ENCODE measurements around the gene GGTLC2. TPM values are rescaled to one million over a fixed set of nuclear protein-coding genes. Genes with fewer than 3 reads are reported as not detected.
A peak's percentile ranks its signal among the peaks of the same experiment; 100 is the strongest.
"Not testable (repeated sequence)": the region's sequence is repeated elsewhere in the genome, so short reads cannot be mapped to it uniquely, and the experiment has no call there.

GGTLC2 gene
- total RNA-seq, result not detected in 2 replicates

DNA sequence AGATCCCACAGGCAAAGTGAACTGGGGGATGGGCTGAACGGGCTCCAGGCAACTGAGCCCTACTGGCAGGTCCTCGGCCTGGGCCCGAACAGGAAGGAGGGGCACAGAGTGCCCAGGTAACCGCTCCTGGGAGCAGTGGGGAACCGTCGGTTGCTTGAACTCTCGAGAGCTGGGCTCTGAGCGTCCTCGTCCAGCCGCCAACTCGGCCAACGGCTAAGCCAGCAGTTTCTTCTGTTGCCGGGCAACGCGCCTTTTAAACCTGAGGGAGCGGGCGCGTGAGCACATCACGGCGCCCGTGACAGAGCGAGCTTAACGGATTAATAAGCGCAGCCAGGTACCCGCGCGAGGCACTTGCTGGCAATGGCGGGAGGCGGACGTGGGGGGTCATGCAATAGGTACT lies at the start of gene GGTLC2:
Gene GGTLC2 (plus strand): TSS at position 301 of the 400 bp plus-strand sequence. CDS start 1,732 bp downstream, outside the sequence.
- H3K36me3 Mint-ChIP-seq (ENCODE audit: low read depth); H3K4me1 Mint-ChIP-seq (ENCODE audit: low read depth); H3K27me3 Mint-ChIP-seq (ENCODE audit: insufficient read depth); H3K4me3 Mint-ChIP-seq; DNase-seq (ENCODE audit: low spot score); intact Hi-C loops (cut with micrococcal nuclease); H3K9me3 Mint-ChIP-seq; H3K27ac Mint-ChIP-seq: not testable (repeated sequence)

GRCh38 chr22:22595001-22595835 lies 49.2 kb upstream of the GGTLC2 start:
- intact Hi-C loops (cut with micrococcal nuclease), result loop anchor here (2.0 kb wide), 1 partner anchor 154 kb away; no protein-coding TSS in a partner anchor
- Mint-ChIP-seq H3K36me3 (ENCODE audit: low read depth) (no peaks in the 10 kb centered on the region), H3K27me3 (ENCODE audit: insufficient read depth) (peaks cover 6% of the 10 kb centered on the region), H3K9me3 (no peaks in the 10 kb centered on the region), H3K4me3 (no peak overlapping the region), H3K4me1 (ENCODE audit: low read depth) (no peaks in the 10 kb centered on the region), H3K27ac (no peak overlapping the region)
- no peak for DNase-seq (ENCODE audit: low spot score)

GRCh38 chr22:22598144-22598543 lies 46.3 kb upstream of the GGTLC2 start:
- H3K4me3 Mint-ChIP-seq, result no peak overlapping the region
- peaks cover 6% of the 10 kb centered on the region for H3K27me3 Mint-ChIP-seq (ENCODE audit: insufficient read depth)
- no peaks in the 10 kb centered on the region for H3K36me3 Mint-ChIP-seq (ENCODE audit: low read depth)
- H3K9me3 Mint-ChIP-seq, result no peaks in the 10 kb centered on the region
- no peak overlapping the region for H3K27ac Mint-ChIP-seq
- no peaks in the 10 kb centered on the region for H3K4me1 Mint-ChIP-seq (ENCODE audit: low read depth)
- DNase-seq (ENCODE audit: low spot score), result no peak
- intact Hi-C loops (cut with micrococcal nuclease), result no loop called here

DNA sequence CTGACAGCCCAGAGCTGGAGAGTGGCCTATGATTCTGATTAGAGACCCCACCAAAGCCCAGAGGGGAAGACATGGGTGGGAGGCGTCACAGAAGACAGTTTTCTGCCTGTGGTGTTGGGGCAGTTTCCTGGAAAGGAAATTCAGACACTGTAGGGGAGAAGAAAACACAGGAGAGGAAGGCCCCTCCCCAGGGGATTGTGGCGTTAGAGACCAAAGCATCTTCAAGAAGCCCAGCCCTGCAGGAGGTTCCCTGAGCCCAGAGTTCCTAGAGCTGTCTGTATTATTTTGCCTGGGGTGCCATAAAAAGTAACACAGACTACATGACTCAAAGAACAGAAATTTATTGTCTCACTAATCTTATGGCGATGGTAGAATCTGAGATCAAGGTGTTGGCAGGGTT lies 45.2 kb upstream of the GGTLC2 start:
- Mint-ChIP-seq H3K27me3 (ENCODE audit: insufficient read depth) (peaks cover 6% of the 10 kb centered on the region), H3K36me3 (ENCODE audit: low read depth) (no peaks in the 10 kb centered on the region), H3K4me3 (no peak overlapping the region), H3K27ac (no peak overlapping the region), H3K4me1 (ENCODE audit: low read depth) (no peaks in the 10 kb centered on the region), H3K9me3 (no peaks in the 10 kb centered on the region)
- intact Hi-C loops (cut with micrococcal nuclease), result no loop called here
- DNase-seq (ENCODE audit: low spot score), result no peak

GRCh38 chr22:22600531-22601261 lies 43.7 kb upstream of the GGTLC2 start:
- Mint-ChIP-seq H3K27me3 (ENCODE audit: insufficient read depth) (peaks cover 6% of the 10 kb centered on the region), H3K9me3 (no peaks in the 10 kb centered on the region), H3K4me1 (ENCODE audit: low read depth) (no peaks in the 10 kb centered on the region), H3K4me3 (no peak overlapping the region), H3K27ac (no peak overlapping the region), H3K36me3 (ENCODE audit: low read depth) (no peaks in the 10 kb centered on the region)
- DNase-seq (ENCODE audit: low spot score), result no peak
- intact Hi-C loops (cut with micrococcal nuclease), result no loop called here

GRCh38 chr22:22603470-22603947 lies 40.9 kb upstream of the GGTLC2 start:
- Mint-ChIP-seq H3K4me3 (no peak overlapping the region), H3K9me3 (no peaks in the 10 kb centered on the region), H3K36me3 (ENCODE audit: low read depth) (no peaks in the 10 kb centered on the region), H3K27me3 (ENCODE audit: insufficient read depth) (peaks cover 3% of the 10 kb centered on the region), H3K4me1 (ENCODE audit: low read depth) (no peaks in the 10 kb centered on the region), H3K27ac (no peak overlapping the region)
- intact Hi-C loops (cut with micrococcal nuclease), result no loop called here
- DNase-seq (ENCODE audit: low spot score), result no peak

GRCh38 chr22:22604326-22605073 lies 39.9 kb upstream of the GGTLC2 start:
- Mint-ChIP-seq H3K36me3 (ENCODE audit: low read depth) (no peaks in the 10 kb centered on the region), H3K9me3 (no peaks in the 10 kb centered on the region), H3K27me3 (ENCODE audit: insufficient read depth) (peaks cover 5% of the 10 kb centered on the region), H3K27ac (no peak overlapping the region), H3K4me1 (ENCODE audit: low read depth) (no peaks in the 10 kb centered on the region), H3K4me3 (no peak overlapping the region)
- intact Hi-C loops (cut with micrococcal nuclease), result no loop called here
- DNase-seq (ENCODE audit: low spot score), result no peak

- H3K4me1 Mint-ChIP-seq (ENCODE audit: low read depth), result no peaks in the 10 kb centered on the region
- no peaks in the 10 kb centered on the region for H3K36me3 Mint-ChIP-seq (ENCODE audit: low read depth)
- no peak overlapping the region for H3K27ac Mint-ChIP-seq
- no peak overlapping the region for H3K4me3 Mint-ChIP-seq
- intact Hi-C loops (cut with micrococcal nuclease), result no loop called here
- H3K27me3 Mint-ChIP-seq (ENCODE audit: insufficient read depth), result peaks cover 6% of the 10 kb centered on the region
- no peaks in the 10 kb centered on the region for H3K9me3 Mint-ChIP-seq
- no peak for DNase-seq (ENCODE audit: low spot score)
Observed at GRCh38 chr22:22605074-22605404, 39.4 kb upstream of the GGTLC2 start.

DNA sequence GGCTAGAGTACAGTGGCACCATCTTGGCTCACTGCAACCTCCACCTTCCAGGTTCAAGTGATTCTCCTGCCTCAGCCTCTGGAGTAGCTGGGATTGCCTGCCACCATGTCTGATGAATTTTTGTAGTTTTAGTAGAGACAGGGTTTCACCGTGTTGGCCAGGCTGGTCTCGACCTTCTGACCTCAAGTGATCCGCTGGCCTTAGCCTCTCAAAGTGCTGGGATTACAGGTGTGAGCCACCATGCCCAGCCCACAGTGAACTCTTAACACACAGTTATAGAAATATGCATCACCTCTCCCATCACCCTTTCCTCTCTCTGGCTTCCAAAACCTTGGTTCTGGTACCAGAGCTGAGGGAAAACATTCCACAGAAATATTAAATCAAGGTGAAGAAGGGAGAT lies 36.4 kb upstream of the GGTLC2 start:
- not testable (repeated sequence) for H3K4me1 Mint-ChIP-seq (ENCODE audit: low read depth); H3K27me3 Mint-ChIP-seq (ENCODE audit: insufficient read depth)

GRCh38 chr22:22609291-22609690 lies 35.1 kb upstream of the GGTLC2 start:
- intact Hi-C loops (cut with micrococcal nuclease), result no loop called here
- peaks cover 6% of the 10 kb centered on the region for H3K27me3 Mint-ChIP-seq (ENCODE audit: insufficient read depth)
- H3K36me3 Mint-ChIP-seq (ENCODE audit: low read depth), result no peaks in the 10 kb centered on the region
- no peak for DNase-seq (ENCODE audit: low spot score)
- no peaks in the 10 kb centered on the region for H3K4me1 Mint-ChIP-seq (ENCODE audit: low read depth)
- no peaks in the 10 kb centered on the region for H3K9me3 Mint-ChIP-seq
- no peak overlapping the region for H3K4me3 Mint-ChIP-seq
- no peak overlapping the region for H3K27ac Mint-ChIP-seq

More for the DNA sequence above, 36.4 kb upstream of the GGTLC2 start:
- intact Hi-C loops (cut with micrococcal nuclease); H3K36me3 Mint-ChIP-seq (ENCODE audit: low read depth); DNase-seq (ENCODE audit: low spot score); H3K4me3 Mint-ChIP-seq; H3K27ac Mint-ChIP-seq; H3K9me3 Mint-ChIP-seq: not testable (repeated sequence)

- Mint-ChIP-seq H3K9me3 (no peaks in the 10 kb centered on the region), H3K27me3 (ENCODE audit: insufficient read depth) (peaks cover 11% of the 10 kb centered on the region), H3K4me3 (no peak overlapping the region), H3K36me3 (ENCODE audit: low read depth) (no peaks in the 10 kb centered on the region), H3K4me1 (ENCODE audit: low read depth) (peaks cover 12% of the 10 kb centered on the region), H3K27ac (no peak overlapping the region)
- intact Hi-C loops (cut with micrococcal nuclease), result no loop called here
- no peak for DNase-seq (ENCODE audit: low spot score)
Observed at GRCh38 chr22:22612516-22612915, 31.9 kb upstream of the GGTLC2 start.

- H3K4me1 Mint-ChIP-seq (ENCODE audit: low read depth), result peaks cover 12% of the 10 kb centered on the region
- no peak overlapping the region for H3K27ac Mint-ChIP-seq
- no peak for DNase-seq (ENCODE audit: low spot score)
- H3K4me3 Mint-ChIP-seq, result no peak overlapping the region
- intact Hi-C loops (cut with micrococcal nuclease), result no loop called here
- H3K27me3 Mint-ChIP-seq (ENCODE audit: insufficient read depth), result peaks cover 11% of the 10 kb centered on the region
- no peaks in the 10 kb centered on the region for H3K36me3 Mint-ChIP-seq (ENCODE audit: low read depth)
- H3K9me3 Mint-ChIP-seq, result no peaks in the 10 kb centered on the region
Observed at GRCh38 chr22:22614065-22614464, 30.3 kb upstream of the GGTLC2 start.

- peak overlapping the region; percentile 57 for H3K27ac Mint-ChIP-seq
- no peaks in the 10 kb centered on the region for H3K36me3 Mint-ChIP-seq (ENCODE audit: low read depth)
- H3K4me1 Mint-ChIP-seq (ENCODE audit: low read depth), result peaks cover 12% of the 10 kb centered on the region
- peak overlapping the region; percentile 9 for H3K4me3 Mint-ChIP-seq
- H3K27me3 Mint-ChIP-seq (ENCODE audit: insufficient read depth), result peaks cover 5% of the 10 kb centered on the region
- intact Hi-C loops (cut with micrococcal nuclease), result no loop called here
- peak; percentile 18 for DNase-seq (ENCODE audit: low spot score)
- no peaks in the 10 kb centered on the region for H3K9me3 Mint-ChIP-seq
Observed at GRCh38 chr22:22616636-22617035, 27.8 kb upstream of the GGTLC2 start.
